Ovary (tissue), 3 donors: ENCODE results near the gene ZNF362.

Experiments used
- CTCF ChIP-seq, 3 donors: fragments of 450-650 bp in 2 of 3; fragments of 200-600 bp in 1 of 3; IDR thresholded peaks; one replicate each; pipeline versions ENCODE4 v1.5.1 to v1.8.0; 2016 to 2022; ENCODE audit warnings: antibody characterized with exemption in 3 of 3, mild to moderate bottlenecking in 1 of 3
- EP300 ChIP-seq: sonication (generic); formaldehyde crosslinking; IDR thresholded peaks from one replicate; pipeline ENCODE4 v1.6.1; 2017; ENCODE audit warnings: antibody characterized with exemption
- POLR2A ChIP-seq: fragments of 450-650 bp; IDR thresholded peaks from one replicate; pipeline ENCODE4 v1.6.1; 2017; ENCODE audit warnings: antibody characterized with exemption, mild to moderate bottlenecking, moderate library complexity
- donor health status: DM: no; HTN: no; CAD: no.

- TF ChIP-seq CTCF (IDR thresholded peaks at IDR 0.05) (no peak), EP300 (no peak), POLR2A (no peak)
These were observed 23.6 kb upstream of the ZNF362 start for GRCh38 chr1:33232716-33233115.
